Activated CD4-positive, alpha-beta T cell treated with anti-CD3 and anti-CD28 coated beads, Interleukin-2, amount 50 U/mL, for 48 hours (primary cell): ENCODE measurements around the gene BNC1.
"Not testable (repeated sequence)": the region's sequence is repeated elsewhere in the genome, so short reads cannot be mapped to it uniquely, and the experiment has no call there.

ENCODE experiments used
- DNase-seq, 2 experiments: peaks; one replicate each; pipeline ENCODE4 v3.0.0-alpha.2; 2020

BNC1 gene

GRCh38 chr15:83295417-83295816 is 11.0 kb upstream of the BNC1 start:
- no peak for DNase-seq

GRCh38 chr15:83293201-83293600 is 8.7 kb upstream of the BNC1 start:
- DNase-seq = no peak

- DNase-seq = no peak
These were observed 7.9 kb upstream of the BNC1 start for GRCh38 chr15:83292317-83292716.

GRCh38 chr15:83290236-83290635 is 5.8 kb upstream of the BNC1 start:
- no peak for DNase-seq

GRCh38 chr15:83289160-83289559 is 4.7 kb upstream of the BNC1 start:
- no peak for DNase-seq

- DNase-seq = no peak
These were observed 3.9 kb upstream of the BNC1 start for GRCh38 chr15:83288381-83288801.

GRCh38 chr15:83287541-83288027 is 3.1 kb upstream of the BNC1 start:
- DNase-seq = no peak

GRCh38 chr15:83285979-83286553 is 1.6 kb upstream of the BNC1 start:
- DNase-seq = no peak

- no peak for DNase-seq
These were observed 967 bp upstream of the BNC1 start for GRCh38 chr15:83285284-83285978.

GRCh38 chr15:83283813-83284558 is 478 bp downstream of the BNC1 start:
- DNase-seq = no peak

GRCh38 chr15:83283138-83283812 is 1.2 kb downstream of the BNC1 start:
- peak in 1 of 2 experiments; percentile 9 for DNase-seq

GRCh38 chr15:83282776-83283137 is 1.7 kb downstream of the BNC1 start:
- no peak for DNase-seq

GRCh38 chr15:83282141-83282540 is 2.3 kb downstream of the BNC1 start:
- no peak for DNase-seq

- DNase-seq = no peak
These were observed 6.3 kb downstream of the BNC1 start for GRCh38 chr15:83278191-83278590.

- no peak for DNase-seq
These were observed 7.8 kb downstream of the BNC1 start for GRCh38 chr15:83276661-83277060.

GRCh38 chr15:83275412-83275811 is 9.1 kb downstream of the BNC1 start:
- DNase-seq = no peak

GRCh38 chr15:83270176-83270575 is 14.3 kb downstream of the BNC1 start:
- DNase-seq = no peak

- no peak for DNase-seq
These were observed 16.3 kb downstream of the BNC1 start for GRCh38 chr15:83268147-83268546.

GRCh38 chr15:83262594-83263315 is 21.7 kb downstream of the BNC1 start:
- no peak for DNase-seq

GRCh38 chr15:83262181-83262580 is 22.3 kb downstream of the BNC1 start:
- DNase-seq = not testable (repeated sequence)

- no peak for DNase-seq
These were observed 33.7 kb downstream of the BNC1 start for GRCh38 chr15:83250781-83251180.

- no peak for DNase-seq
These were observed 35.5 kb downstream of the BNC1 start for GRCh38 chr15:83249030-83249343.
